ENCODE data around the gene APBA2. TPM values are rescaled to one million over a fixed set of nuclear protein-coding genes. Genes with fewer than 3 reads are reported as not detected.

Gene APBA2
- total and polyA plus RNA-seq, 2 of the 4 experiments (the other 2 are of a cell fraction), result 21.7 to 33.0 TPM

GRCh38 chr15:28895566-28895965 is 9.8 kb downstream of the APBA2 start:
- no peak overlapping the region for H4K8ac ChIP-seq (ENCODE audit: low read depth in 2 of 2, low read length in 2 of 2)
- H2BK120ac ChIP-seq (ENCODE audit: low read depth, low read length), result no peak overlapping the region
- H2BK20ac ChIP-seq (ENCODE audit: low read depth, low read length), result peak overlapping the region; percentile 0; the same call in 1 of the 2 replicates
- BruUV-seq (replicated peaks), result no TSS peak
- peaks cover 14% of the 10 kb centered on the region for H3K4me1 ChIP-seq (ENCODE audit: control insufficient read depth, insufficient read depth, low read length)
- no peak for TF ChIP-seq CTCF (conservative IDR thresholded peaks at IDR 0.05; ENCODE audit: low read depth, low read length)
- TF ChIP-seq MAFK (IDR thresholded peaks at IDR 0.05; ENCODE audit: low read depth, low read length), result no peak
- no peak for TF ChIP-seq RAD21 (IDR thresholded peaks at IDR 0.05; ENCODE audit: low read length)
- TF ChIP-seq RFX5 (IDR thresholded peaks at IDR 0.05; ENCODE audit: low read depth, low read length), result no peak
- no peak for TF ChIP-seq MAZ (IDR thresholded peaks at IDR 0.05; ENCODE audit: borderline replicate concordance, low read depth, low read length)
- no peak for TF ChIP-seq RCOR1 (IDR thresholded peaks at IDR 0.05; ENCODE audit: insufficient replicate concordance, low read length)
- TF ChIP-seq ELK1 (IDR thresholded peaks at IDR 0.05; ENCODE audit: borderline replicate concordance, low read depth, low read length), result no peak
- TF ChIP-seq MXI1 (IDR thresholded peaks at IDR 0.05; ENCODE audit: borderline replicate concordance, low read depth, low read length), result no peak
- TF ChIP-seq NFE2L2 (IDR thresholded peaks at IDR 0.05; ENCODE audit: low read depth, low read length), result no peak
- no peak for TF ChIP-seq SMC3 (IDR thresholded peaks at IDR 0.05; ENCODE audit: low read depth, low read length)
- no peak for TF ChIP-seq CHD1 (IDR thresholded peaks at IDR 0.05; ENCODE audit: low read depth, low read length)
- no peak for TF ChIP-seq BHLHE40 (IDR thresholded peaks at IDR 0.05; ENCODE audit: low read depth, low read length)
- no peak for TF ChIP-seq FOS (IDR thresholded peaks at IDR 0.05; ENCODE audit: low read depth, low read length)
- no peak for TF ChIP-seq POLR2A (IDR thresholded peaks at IDR 0.05; ENCODE audit: low read depth, low read length)
- TF ChIP-seq CEBPB (IDR thresholded peaks at IDR 0.05; ENCODE audit: low read depth, low read length), result no peak
- no peak for TF ChIP-seq USF2 (IDR thresholded peaks at IDR 0.05; ENCODE audit: low read depth, low read length)
- H3K4me3 ChIP-seq (ENCODE audit: insufficient read depth, low read depth, low read length), result no peak overlapping the region
- ATAC-seq (ENCODE audit: low read depth) (no peak), DNase-seq (no peak)
- no peak overlapping the region for H3K9ac ChIP-seq (ENCODE audit: low read depth, low read length)
- H2BK15ac ChIP-seq (ENCODE audit: low read depth, low read length), result peak overlapping the region; percentile 60; the same call in 1 of the 3 replicates
- 0 out of 2 replicates have a peak, but pooled peaks cover 2% of the 10 kb centered on the region for H3K36me3 ChIP-seq (ENCODE audit: control insufficient read depth, insufficient read depth, low read length)
- no peak overlapping the region for H4K5ac ChIP-seq (ENCODE audit: low read depth, low read length)
- H3K23ac ChIP-seq (ENCODE audit: low read depth, low read length), result no peak overlapping the region
- H3K4me2 ChIP-seq (ENCODE audit: low read depth, low read length), result no peak overlapping the region
- H3K4ac ChIP-seq (ENCODE audit: low read depth, low read length), result 0 out of 2 replicates have a peak overlapping the region, but pooled peaks have one; percentile 15
- no peaks in the 10 kb centered on the region for H3K27me3 ChIP-seq (ENCODE audit: control insufficient read depth, insufficient read depth, low read length)
- H2AFZ ChIP-seq (replicated peaks; ENCODE audit: low read length, poor library complexity), result no peak overlapping the region
- H4K91ac ChIP-seq (ENCODE audit: insufficient read depth, low read depth, low read length), result no peak overlapping the region; the same call in 1 of the 2 replicates
- H3K79me1 ChIP-seq (ENCODE audit: low read depth in 1 of 2, low read length in 2 of 2), result peaks cover 17 to 87% of the 10 kb centered on the region in 2 experiments
- no peak overlapping the region for H3K27ac ChIP-seq (ENCODE audit: insufficient read depth, low read length)
- peak overlapping the region; percentile 16; the same call in 1 of the 2 replicates for H2AK5ac ChIP-seq (ENCODE audit: low read depth, low read length)
- peak overlapping the region; percentile 9 for H2AK9ac ChIP-seq (replicated peaks; ENCODE audit: low read depth, low read length, poor library complexity)
- no peak overlapping the region for H2BK5ac ChIP-seq (ENCODE audit: low read depth, low read length, poor library complexity, severe bottlenecking)
- H3K18ac ChIP-seq (ENCODE audit: low read depth, low read length), result no peak overlapping the region
- no CpG with 5 or more reads among the region's 6 CpGs for WGBS, 2 experiments (ENCODE audit: extremely low coverage in 2 of 2, insufficient read length in 1 of 2)
- CTCF ChIA-PET, result no interaction called here
- no peaks in the 10 kb centered on the region; the same call in 1 of the 2 replicates for H3K9me3 ChIP-seq (ENCODE audit: control insufficient read depth, insufficient read depth, low read length)
- intact Hi-C loops (cut with micrococcal nuclease) (no loop called here), dilution Hi-C loops (cut with HindIII; ENCODE audit: low sequenced_read_pairs, unreplicated experiment) (no loop called here), in situ Hi-C loops (cut with MboI; ENCODE audit: low sequenced_read_pairs) (no loop called here)
- peaks cover 17% of the 10 kb centered on the region; the same call in 1 of the 2 replicates for H4K20me1 ChIP-seq (ENCODE audit: insufficient read depth, low read length)
- no peak overlapping the region for H3K56ac ChIP-seq (ENCODE audit: extremely low read depth, insufficient read depth, low read length)
- POLR2A ChIA-PET (ENCODE audit: unreplicated experiment), result no interaction called here
- no peak overlapping the region for H3K14ac ChIP-seq (replicated peaks; ENCODE audit: low read depth, low read length)
- peaks cover 24% of the 10 kb centered on the region for H3K9me1 ChIP-seq (ENCODE audit: insufficient read depth, low read length)
